Kidney (tissue), 14 donors: ENCODE data around the gene NOP53. TPM values are rescaled to one million over a fixed set of nuclear protein-coding genes. Genes with fewer than 3 reads are reported as not detected.

Experiments used
- DNase-seq, 5 donors: peaks; one replicate each; pipeline ENCODE4 v3.0.0-alpha.2; 2013 to 2020
- FAIRE-seq: peaks from 2 replicates; lab custom pipeline; 2012; peaks lifted over from hg19 to GRCh38; lab: Jason Lieb, UNC
- H3K27ac ChIP-seq, 2 donors: one replicate each; pipeline ENCODE4 v1.7.0; 2013; ENCODE audit warnings: low read depth in 2 of 2, low read length in 2 of 2, inconsistent platforms in 1 of 2
- H3K27me3 ChIP-seq: one replicate; pipeline ENCODE4 v1.7.1; 2013; ENCODE audit warnings: low read length, inconsistent platforms; ENCODE audit not compliant: control insufficient read depth, insufficient read depth
- H3K36me3 ChIP-seq, 3 donors: one replicate each; pipeline versions ENCODE4 v1.7.0 to v1.7.1; 2013; ENCODE audit warnings: low read length in 3 of 3, control low read depth in 1 of 3, inconsistent platforms in 1 of 3; ENCODE audit not compliant: insufficient read depth in 3 of 3, control insufficient read depth in 2 of 3
- H3K4me1 ChIP-seq, 3 donors: one replicate each; pipeline versions ENCODE4 v1.7.0 to v1.7.1; 2013; ENCODE audit warnings: low read length in 3 of 3, inconsistent platforms in 1 of 3, low read depth in 1 of 3; ENCODE audit not compliant: control insufficient read depth in 2 of 3, insufficient read depth in 2 of 3
- H3K4me3 ChIP-seq, 3 donors: one replicate each; pipeline versions ENCODE4 v1.7.0 to v1.8.1; 2013; ENCODE audit warnings: low read length in 3 of 3, control low read depth in 1 of 3, inconsistent platforms in 1 of 3
- H3K9ac ChIP-seq, 3 donors: one replicate each; pipeline versions ENCODE4 v1.7.0 to v1.7.1; 2013; ENCODE audit warnings: low read length in 3 of 3, control low read depth in 1 of 3, inconsistent platforms in 1 of 3
- H3K9me3 ChIP-seq, 3 donors: one replicate each; pipeline versions ENCODE4 v1.7.0 to v1.7.1; 2013; ENCODE audit warnings: low read length in 3 of 3, control low read depth in 1 of 3, inconsistent platforms in 1 of 3; ENCODE audit not compliant: control insufficient read depth in 2 of 3, insufficient read depth in 1 of 3
- intact Hi-C: fragments of 100-400 bp; cut with DNase I; formaldehyde crosslinking; loops from one replicate; pipeline ENCODE4 v1.11.1; 2022
- polyA plus RNA-seq: library from polyadenylated mRNA; stranded (reverse); fragments of 350-450 nt; fragmentation: Illumina TruSeq; extraction: RNeasy Lipid Tissue Mini Kit (QIAGEN cat#74804); gene quantifications from one replicate; pipeline ENCODE4 v1.2.3, GENCODE V29; 2014; ENCODE audit warnings: low read depth, low replicate concordance; ENCODE audit not compliant: insufficient read depth
- total RNA-seq: library from RNA; stranded (reverse); fragmentation: NEBNext Ultra II Directional; extraction: Animal tissue kit (Norgen Biotek cat#: 25700); gene quantifications from one replicate; pipeline ENCODE4 v1.2.1, GENCODE V29; 2021
- TF ChIP-seq, protein P1 (sequence below): IDR thresholded peaks from 3 replicates; pipeline ENCODE4 v1.5.1; 2012; ENCODE audit warnings: mild to moderate bottlenecking, moderate library complexity, borderline replicate concordance; ENCODE audit not compliant: insufficient read depth; ENCODE audit errors: extremely low read depth
- donor health status: control.
- donor health status: control.
- donor health status: control.
- donor health status: control.
- donor health status: control.
- donor health status: DM: yes; HTN: yes; CAD: no.
- donor health status: Normal renal cell carcinoma (clear cell type).

NOP53 gene
- total and polyA plus RNA-seq, 2 donors from 2014 or later = 258 to 305 TPM

DNA sequence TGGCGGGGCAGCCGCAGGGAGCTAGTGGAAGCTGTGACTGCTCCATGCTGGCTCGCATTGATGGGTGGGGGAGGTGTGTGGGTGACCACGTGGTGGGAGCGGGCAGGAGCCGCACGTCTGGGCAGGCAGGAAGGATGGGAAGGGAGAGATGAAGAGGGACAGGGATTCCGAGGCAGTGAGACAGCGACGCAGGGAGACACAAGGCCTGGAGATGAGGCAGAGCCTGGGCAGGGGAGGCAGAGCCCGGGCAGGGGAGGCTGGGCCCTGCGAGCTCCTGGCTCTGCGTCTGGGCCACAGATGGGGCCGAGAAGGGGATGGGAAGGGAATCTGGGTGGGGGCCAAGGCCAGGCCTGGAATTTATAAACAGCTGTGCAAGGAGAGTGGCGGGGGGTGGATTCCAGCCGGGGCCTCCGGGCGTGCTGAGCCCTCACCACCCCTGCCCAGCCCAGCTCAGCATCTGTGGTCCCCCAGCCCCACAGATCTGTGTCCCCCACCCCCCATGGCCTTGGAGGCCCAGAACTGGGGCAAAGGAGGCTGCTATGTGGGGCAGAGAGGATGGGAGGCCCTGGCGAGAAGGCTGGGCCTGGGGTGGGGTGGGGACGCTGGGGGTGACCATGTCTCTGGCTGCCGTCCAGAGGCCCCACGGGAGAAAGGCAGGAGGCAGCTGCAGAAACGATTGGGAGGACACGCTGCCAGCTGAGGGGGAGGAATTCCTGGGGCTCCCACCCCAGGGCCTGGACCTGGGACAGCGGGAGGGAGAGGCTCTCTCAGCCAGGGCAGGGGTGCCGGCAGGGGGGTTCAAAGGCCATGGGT is 26.1 kb upstream of the NOP53 start:
- Histone ChIP-seq H3K4me1 (peaks cover 0 to 4% (median 0%) of the 10 kb centered on the region in 3 donors), H3K9me3 (no peaks in the 10 kb centered on the region), H3K9ac (no peak overlapping the region), H3K27me3 (no peaks in the 10 kb centered on the region), H3K27ac (peak overlapping the region; percentile 63 to 81), H3K36me3 (no peaks in the 10 kb centered on the region), H3K4me3 (no peak overlapping the region)
- intact Hi-C loops = no loop called here
- DNase-seq (peak; percentile 68 to 94 (median 81)), FAIRE-seq (no peak)
- TF ChIP-seq, protein P1, sequence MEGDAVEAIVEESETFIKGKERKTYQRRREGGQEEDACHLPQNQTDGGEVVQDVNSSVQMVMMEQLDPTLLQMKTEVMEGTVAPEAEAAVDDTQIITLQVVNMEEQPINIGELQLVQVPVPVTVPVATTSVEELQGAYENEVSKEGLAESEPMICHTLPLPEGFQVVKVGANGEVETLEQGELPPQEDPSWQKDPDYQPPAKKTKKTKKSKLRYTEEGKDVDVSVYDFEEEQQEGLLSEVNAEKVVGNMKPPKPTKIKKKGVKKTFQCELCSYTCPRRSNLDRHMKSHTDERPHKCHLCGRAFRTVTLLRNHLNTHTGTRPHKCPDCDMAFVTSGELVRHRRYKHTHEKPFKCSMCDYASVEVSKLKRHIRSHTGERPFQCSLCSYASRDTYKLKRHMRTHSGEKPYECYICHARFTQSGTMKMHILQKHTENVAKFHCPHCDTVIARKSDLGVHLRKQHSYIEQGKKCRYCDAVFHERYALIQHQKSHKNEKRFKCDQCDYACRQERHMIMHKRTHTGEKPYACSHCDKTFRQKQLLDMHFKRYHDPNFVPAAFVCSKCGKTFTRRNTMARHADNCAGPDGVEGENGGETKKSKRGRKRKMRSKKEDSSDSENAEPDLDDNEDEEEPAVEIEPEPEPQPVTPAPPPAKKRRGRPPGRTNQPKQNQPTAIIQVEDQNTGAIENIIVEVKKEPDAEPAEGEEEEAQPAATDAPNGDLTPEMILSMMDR = no peak

DNA sequence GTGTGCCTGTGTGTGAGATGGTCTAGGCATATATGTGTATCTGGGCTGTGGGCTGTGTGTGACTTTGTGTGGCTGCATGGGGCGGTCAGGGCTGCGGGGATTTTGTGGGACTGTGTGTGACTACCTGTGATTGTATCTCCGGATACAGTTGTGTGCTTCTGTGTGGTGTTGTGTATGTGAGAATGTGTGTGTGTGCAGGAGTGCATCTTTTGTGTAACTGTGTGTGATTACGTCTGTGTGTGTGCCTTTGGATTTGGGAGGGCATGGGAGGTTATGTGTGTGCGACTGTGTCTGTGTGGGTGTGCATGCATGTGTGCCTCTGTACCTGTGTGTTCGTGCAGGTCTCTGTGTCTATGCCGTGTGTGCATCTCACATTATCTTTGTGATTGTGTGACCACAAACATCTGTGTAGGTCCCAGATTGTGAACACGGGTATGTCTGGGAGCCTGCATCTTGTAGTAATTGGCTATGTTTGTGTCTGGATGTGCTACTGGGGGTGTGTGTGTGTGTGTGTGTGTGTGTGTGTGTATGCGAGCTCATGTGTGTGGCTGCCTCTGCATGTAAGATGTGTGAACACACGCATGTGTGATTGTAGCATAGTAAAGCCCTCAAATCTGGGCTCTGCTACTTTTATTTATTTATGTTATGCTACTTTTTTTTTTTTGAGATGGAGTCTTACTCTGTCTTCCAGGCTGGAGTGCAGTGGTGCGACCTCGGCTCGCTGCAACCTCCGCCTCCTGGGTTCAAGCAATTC is 24.5 kb upstream of the NOP53 start:
- Histone ChIP-seq H3K27ac (no peak overlapping the region), H3K4me3 (no peak overlapping the region), H3K4me1 (peaks cover 0 to 4% (median 0%) of the 10 kb centered on the region in 3 donors), H3K9me3 (no peaks in the 10 kb centered on the region), H3K27me3 (no peaks in the 10 kb centered on the region), H3K36me3 (no peaks in the 10 kb centered on the region), H3K9ac (no peak overlapping the region)
- DNase-seq (no peak), FAIRE-seq (no peak)
- TF ChIP-seq, protein P1 = no peak
- intact Hi-C loops = no loop called here

DNA sequence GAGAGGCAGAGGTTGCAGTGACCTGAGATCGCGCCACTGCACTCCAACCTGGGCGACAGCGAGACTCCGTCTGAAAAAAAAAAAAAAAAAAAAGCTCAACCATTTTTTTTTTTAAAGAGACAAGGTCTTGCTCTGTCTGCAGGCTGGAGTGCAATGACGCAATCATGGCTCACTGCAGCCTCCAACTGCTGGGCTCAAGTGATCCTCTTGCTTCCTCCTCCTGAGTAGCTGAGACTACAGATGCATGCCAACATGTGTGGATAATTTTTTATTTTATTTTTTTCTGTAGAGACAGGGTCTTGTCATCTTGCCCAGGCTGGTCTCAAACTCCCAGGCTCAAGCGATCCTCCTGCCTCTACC is 21.8 kb upstream of the NOP53 start:
- Histone ChIP-seq H3K9ac (no peak overlapping the region), H3K27me3 (no peaks in the 10 kb centered on the region), H3K9me3 (no peaks in the 10 kb centered on the region), H3K4me1 (peaks cover 0 to 4% (median 0%) of the 10 kb centered on the region in 3 donors), H3K36me3 (no peaks in the 10 kb centered on the region), H3K4me3 (no peak overlapping the region), H3K27ac (no peak overlapping the region)
- FAIRE-seq = no peak
- intact Hi-C loops = no loop called here
- TF ChIP-seq, protein P1 = no peak
- peak in 3 of 5 donors; percentile 30 to 84 (median 39) for DNase-seq
